Lower leg skin (tissue), 3 donors: ENCODE results near the gene TLL2.

ENCODE experiments used
- CTCF ChIP-seq, 3 donors: fragments of 450-650 bp; IDR thresholded peaks; one replicate each; pipeline ENCODE4 v1.5.1; 2016; ENCODE audit warnings: antibody characterized with exemption in 3 of 3, mild to moderate bottlenecking in 3 of 3, moderate library complexity in 2 of 3
- POLR2A ChIP-seq, 2 donors: fragments of 450-650 bp; IDR thresholded peaks; one replicate each; pipeline ENCODE4 v1.6.1; 2016 to 2017; ENCODE audit warnings: antibody characterized with exemption in 2 of 2, mild to moderate bottlenecking in 1 of 2, moderate library complexity in 1 of 2

- TF ChIP-seq POLR2A (IDR thresholded peaks at IDR 0.05) (no peak), CTCF (IDR thresholded peaks at IDR 0.05) (no peak)
These were observed 82.3 kb downstream of the TLL2 start for GRCh38 chr10:96431211-96431970.
